Kidney (tissue), 14 donors: ENCODE measurements around the gene CTSC. TPM values are rescaled to one million over a fixed set of nuclear protein-coding genes. Genes with fewer than 3 reads are reported as not detected.

Experiments used
- DNase-seq, 5 donors: peaks; one replicate each; pipeline ENCODE4 v3.0.0-alpha.2; 2013 to 2020
- FAIRE-seq: peaks from 2 replicates; lab custom pipeline; 2012; peaks lifted over from hg19 to GRCh38; lab: Jason Lieb, UNC
- H3K27ac ChIP-seq, 2 donors: one replicate each; pipeline ENCODE4 v1.7.0; 2013; ENCODE audit warnings: low read depth in 2 of 2, low read length in 2 of 2, inconsistent platforms in 1 of 2
- H3K27me3 ChIP-seq: one replicate; pipeline ENCODE4 v1.7.1; 2013; ENCODE audit warnings: low read length, inconsistent platforms; ENCODE audit not compliant: control insufficient read depth, insufficient read depth
- H3K36me3 ChIP-seq, 3 donors: one replicate each; pipeline versions ENCODE4 v1.7.0 to v1.7.1; 2013; ENCODE audit warnings: low read length in 3 of 3, control low read depth in 1 of 3, inconsistent platforms in 1 of 3; ENCODE audit not compliant: insufficient read depth in 3 of 3, control insufficient read depth in 2 of 3
- H3K4me1 ChIP-seq, 3 donors: one replicate each; pipeline versions ENCODE4 v1.7.0 to v1.7.1; 2013; ENCODE audit warnings: low read length in 3 of 3, inconsistent platforms in 1 of 3, low read depth in 1 of 3; ENCODE audit not compliant: control insufficient read depth in 2 of 3, insufficient read depth in 2 of 3
- H3K4me3 ChIP-seq, 3 donors: one replicate each; pipeline versions ENCODE4 v1.7.0 to v1.8.1; 2013; ENCODE audit warnings: low read length in 3 of 3, control low read depth in 1 of 3, inconsistent platforms in 1 of 3
- H3K9ac ChIP-seq, 3 donors: one replicate each; pipeline versions ENCODE4 v1.7.0 to v1.7.1; 2013; ENCODE audit warnings: low read length in 3 of 3, control low read depth in 1 of 3, inconsistent platforms in 1 of 3
- H3K9me3 ChIP-seq, 3 donors: one replicate each; pipeline versions ENCODE4 v1.7.0 to v1.7.1; 2013; ENCODE audit warnings: low read length in 3 of 3, control low read depth in 1 of 3, inconsistent platforms in 1 of 3; ENCODE audit not compliant: control insufficient read depth in 2 of 3, insufficient read depth in 1 of 3
- CTCF ChIP-seq: IDR thresholded peaks from 3 replicates; pipeline ENCODE4 v1.5.1; 2012; ENCODE audit warnings: mild to moderate bottlenecking, moderate library complexity, borderline replicate concordance; ENCODE audit not compliant: insufficient read depth; ENCODE audit errors: extremely low read depth
- intact Hi-C: fragments of 100-400 bp; cut with DNase I; formaldehyde crosslinking; loops from one replicate; pipeline ENCODE4 v1.11.1; 2022
- polyA plus RNA-seq: library from polyadenylated mRNA; stranded (reverse); fragments of 350-450 nt; fragmentation: Illumina TruSeq; extraction: RNeasy Lipid Tissue Mini Kit (QIAGEN cat#74804); gene quantifications from one replicate; pipeline ENCODE4 v1.2.3, GENCODE V29; 2014; ENCODE audit warnings: low read depth, low replicate concordance; ENCODE audit not compliant: insufficient read depth
- total RNA-seq: library from RNA; stranded (reverse); fragmentation: NEBNext Ultra II Directional; extraction: Animal tissue kit (Norgen Biotek cat#: 25700); gene quantifications from one replicate; pipeline ENCODE4 v1.2.1, GENCODE V29; 2021
- donor health status: control.
- donor health status: control.
- donor health status: control.
- donor health status: control.
- donor health status: control.
- donor health status: DM: yes; HTN: yes; CAD: no.
- donor health status: Normal renal cell carcinoma (clear cell type).

The CTSC gene
- total and polyA plus RNA-seq, 2 donors from 2014 or later, result 187 to 191 TPM

DNA sequence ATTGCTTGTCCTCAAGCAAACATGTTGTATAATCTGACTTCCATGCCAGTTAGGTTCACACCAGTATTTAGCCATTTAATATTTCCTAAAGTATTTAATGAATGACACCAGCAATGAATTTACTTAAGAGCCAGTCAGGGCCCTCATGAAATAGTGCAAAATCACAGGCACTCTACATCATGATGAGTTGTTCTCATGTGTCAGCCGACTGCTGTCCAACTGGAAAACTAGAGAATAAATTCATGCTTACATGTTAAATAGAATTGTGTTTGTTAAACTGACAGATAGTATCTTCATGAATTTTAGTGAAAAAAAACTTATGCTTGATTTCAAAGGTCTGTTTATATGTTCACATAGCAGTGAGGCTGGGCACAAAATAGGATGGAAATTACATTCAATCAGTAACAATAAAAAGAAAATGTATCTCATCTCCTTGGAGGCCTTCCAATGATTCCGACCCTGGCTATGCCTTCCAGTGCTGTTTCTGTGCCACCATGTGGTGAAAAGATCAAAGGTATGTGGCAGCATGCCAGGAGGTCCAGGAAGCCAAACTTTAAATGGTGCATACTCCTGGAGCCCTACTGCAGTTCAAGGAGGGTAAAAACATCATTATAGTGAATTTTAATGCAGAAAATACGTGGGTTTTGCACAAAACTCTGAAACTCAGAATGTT, 45.2 kb downstream of the CTSC start:
- H3K4me1 ChIP-seq, result peaks cover 0 to 12% (median 6%) of the 10 kb centered on the region in 3 donors
- peak; percentile 42 for FAIRE-seq
- peak in 2 of 5 donors; percentile 25 to 49 for DNase-seq
- intact Hi-C loops, result no loop called here
- H3K9ac ChIP-seq, result no peak overlapping the region
- H3K27me3 ChIP-seq, result no peaks in the 10 kb centered on the region
- TF ChIP-seq CTCF, result peak; percentile 8
- H3K36me3 ChIP-seq, result peaks cover 0 to 12% (median 10%) of the 10 kb centered on the region in 3 donors
- H3K4me3 ChIP-seq, result no peak overlapping the region
- no peak overlapping the region for H3K27ac ChIP-seq
- H3K9me3 ChIP-seq, result no peaks in the 10 kb centered on the region

GRCh38 chr11:88288560-88288959, 49.0 kb downstream of the CTSC start:
- Histone ChIP-seq H3K36me3 (no peaks in the 10 kb centered on the region), H3K4me3 (no peak overlapping the region), H3K4me1 (peaks cover 0 to 12% (median 9%) of the 10 kb centered on the region in 3 donors), H3K9ac (no peak overlapping the region), H3K27me3 (no peaks in the 10 kb centered on the region), H3K27ac (no peak overlapping the region), H3K9me3 (no peaks in the 10 kb centered on the region)
- TF ChIP-seq CTCF, result no peak
- FAIRE-seq, result no peak
- intact Hi-C loops, result no loop called here
- no peak for DNase-seq

- H3K9me3 ChIP-seq, result no peaks in the 10 kb centered on the region
- no peak overlapping the region for H3K27ac ChIP-seq
- no peak overlapping the region for H3K9ac ChIP-seq
- peaks cover 0 to 7% (median 5%) of the 10 kb centered on the region in 3 donors for H3K4me1 ChIP-seq
- peak in 2 of 5 donors; percentile 66 to 88 for DNase-seq
- no peaks in the 10 kb centered on the region for H3K36me3 ChIP-seq
- FAIRE-seq, result no peak
- no peaks in the 10 kb centered on the region for H3K27me3 ChIP-seq
- intact Hi-C loops, result no loop called here
- TF ChIP-seq CTCF, result no peak
- H3K4me3 ChIP-seq, result no peak overlapping the region
Observed at GRCh38 chr11:88284336-88285050, 53.0 kb downstream of the CTSC start.
